Measurements from ENCODE around the gene LILRA6.
A peak's percentile ranks its signal among the peaks of the same experiment; 100 is the strongest.
"Not testable (repeated sequence)": the region's sequence is repeated elsewhere in the genome, so short reads cannot be mapped to it uniquely, and the experiment has no call there.

LILRA6 gene

DNA sequence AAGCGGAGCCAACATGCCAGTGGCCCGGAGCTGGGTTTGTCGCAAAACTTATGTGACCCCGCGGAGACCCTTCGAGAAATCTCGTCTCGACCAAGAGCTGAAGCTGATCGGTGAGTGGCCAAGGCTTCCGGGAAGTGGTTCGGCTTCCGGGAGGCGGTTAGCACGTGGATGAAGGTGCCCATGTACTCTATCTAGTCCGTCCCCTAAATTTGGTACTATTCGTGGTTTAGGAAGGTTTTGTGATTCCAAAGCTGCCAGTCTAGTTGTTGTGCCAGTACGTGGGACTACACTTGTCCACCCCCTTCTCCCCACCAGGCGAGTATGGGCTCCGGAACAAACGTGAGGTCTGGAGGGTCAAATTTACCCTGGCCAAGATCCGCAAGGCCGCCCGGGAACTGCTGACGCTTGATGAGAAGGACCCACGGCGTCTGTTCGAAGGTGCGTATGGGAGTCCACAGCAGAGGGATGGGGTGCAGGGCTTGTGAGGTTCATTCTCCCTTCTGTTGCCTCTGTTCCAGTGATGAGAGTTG lies 41.4 kb downstream of the LILRA6 start:
- peaks cover 59% of the 10 kb centered on the region for H3K36me3 Mint-ChIP-seq (ENCODE audit: low read depth)
- H3K4me3 Mint-ChIP-seq = peak overlapping the region; percentile 93 to 98 (median 97)
- H3K9me3 Mint-ChIP-seq = no peaks in the 10 kb centered on the region
- TF ChIP-seq, protein P1, sequence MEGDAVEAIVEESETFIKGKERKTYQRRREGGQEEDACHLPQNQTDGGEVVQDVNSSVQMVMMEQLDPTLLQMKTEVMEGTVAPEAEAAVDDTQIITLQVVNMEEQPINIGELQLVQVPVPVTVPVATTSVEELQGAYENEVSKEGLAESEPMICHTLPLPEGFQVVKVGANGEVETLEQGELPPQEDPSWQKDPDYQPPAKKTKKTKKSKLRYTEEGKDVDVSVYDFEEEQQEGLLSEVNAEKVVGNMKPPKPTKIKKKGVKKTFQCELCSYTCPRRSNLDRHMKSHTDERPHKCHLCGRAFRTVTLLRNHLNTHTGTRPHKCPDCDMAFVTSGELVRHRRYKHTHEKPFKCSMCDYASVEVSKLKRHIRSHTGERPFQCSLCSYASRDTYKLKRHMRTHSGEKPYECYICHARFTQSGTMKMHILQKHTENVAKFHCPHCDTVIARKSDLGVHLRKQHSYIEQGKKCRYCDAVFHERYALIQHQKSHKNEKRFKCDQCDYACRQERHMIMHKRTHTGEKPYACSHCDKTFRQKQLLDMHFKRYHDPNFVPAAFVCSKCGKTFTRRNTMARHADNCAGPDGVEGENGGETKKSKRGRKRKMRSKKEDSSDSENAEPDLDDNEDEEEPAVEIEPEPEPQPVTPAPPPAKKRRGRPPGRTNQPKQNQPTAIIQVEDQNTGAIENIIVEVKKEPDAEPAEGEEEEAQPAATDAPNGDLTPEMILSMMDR (IDR thresholded peaks at IDR 0.05; ENCODE audit: unreplicated experiment in 3 of 3) = no peak
- no peaks in the 10 kb centered on the region for H3K27me3 Mint-ChIP-seq (ENCODE audit: low read depth)
- H3K4me1 Mint-ChIP-seq = peaks cover 54% of the 10 kb centered on the region
- peak overlapping the region; percentile 95 to 98 (median 98) for H3K27ac Mint-ChIP-seq

GRCh38 chr19:54199401-54199800 lies 43.2 kb downstream of the LILRA6 start:
- H3K4me3 Mint-ChIP-seq = peak overlapping the region; percentile 81 to 91 (median 84)
- H3K4me1 Mint-ChIP-seq = peaks cover 37% of the 10 kb centered on the region
- H3K27me3 Mint-ChIP-seq (ENCODE audit: low read depth) = no peaks in the 10 kb centered on the region
- no peaks in the 10 kb centered on the region for H3K9me3 Mint-ChIP-seq
- TF ChIP-seq, protein P1 (IDR thresholded peaks at IDR 0.05; ENCODE audit: unreplicated experiment in 3 of 3) = no peak
- H3K36me3 Mint-ChIP-seq (ENCODE audit: low read depth) = peaks cover 53% of the 10 kb centered on the region
- H3K27ac Mint-ChIP-seq = peak overlapping the region; percentile 87 to 98 (median 93)

GRCh38 chr19:54197121-54197520 lies 45.5 kb downstream of the LILRA6 start:
- H3K27ac Mint-ChIP-seq = no peak overlapping the region
- peaks cover 21% of the 10 kb centered on the region for H3K4me1 Mint-ChIP-seq
- H3K9me3 Mint-ChIP-seq = no peaks in the 10 kb centered on the region
- peak overlapping the region; percentile 15 to 52 (median 30) for H3K4me3 Mint-ChIP-seq
- TF ChIP-seq, protein P1 (IDR thresholded peaks at IDR 0.05; ENCODE audit: unreplicated experiment in 3 of 3) = no peak
- H3K36me3 Mint-ChIP-seq (ENCODE audit: low read depth) = peaks cover 45% of the 10 kb centered on the region
- H3K27me3 Mint-ChIP-seq (ENCODE audit: low read depth) = no peaks in the 10 kb centered on the region

DNA sequence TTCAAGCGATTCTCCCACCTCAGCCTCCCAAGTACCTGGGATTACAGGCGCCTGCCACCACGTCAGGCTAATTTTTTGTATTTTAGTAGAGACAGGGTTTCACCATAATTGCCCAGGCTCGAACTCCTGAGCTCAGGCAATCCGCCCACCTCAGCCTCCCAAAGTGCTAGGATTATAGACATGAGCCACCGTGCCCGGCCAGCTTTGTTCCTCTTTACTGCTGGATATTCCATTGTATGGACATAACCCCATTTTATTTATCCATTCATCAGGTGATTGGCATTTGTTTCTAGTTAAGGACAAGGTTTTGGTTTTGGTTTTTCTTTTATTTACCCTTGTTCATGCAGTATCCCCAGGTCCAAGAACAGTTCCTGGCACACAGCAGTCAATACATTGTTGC lies 46.1 kb downstream of the LILRA6 start:
- peaks cover 45% of the 10 kb centered on the region for H3K36me3 Mint-ChIP-seq (ENCODE audit: low read depth)
- peaks cover 20% of the 10 kb centered on the region for H3K4me1 Mint-ChIP-seq
- peak overlapping the region in 1 of 3 experiments; percentile 58 for H3K4me3 Mint-ChIP-seq
- H3K9me3 Mint-ChIP-seq = no peaks in the 10 kb centered on the region
- TF ChIP-seq, protein P1 (IDR thresholded peaks at IDR 0.05; ENCODE audit: unreplicated experiment in 3 of 3) = no peak
- H3K27me3 Mint-ChIP-seq (ENCODE audit: low read depth) = no peaks in the 10 kb centered on the region
- no peak overlapping the region for H3K27ac Mint-ChIP-seq

DNA sequence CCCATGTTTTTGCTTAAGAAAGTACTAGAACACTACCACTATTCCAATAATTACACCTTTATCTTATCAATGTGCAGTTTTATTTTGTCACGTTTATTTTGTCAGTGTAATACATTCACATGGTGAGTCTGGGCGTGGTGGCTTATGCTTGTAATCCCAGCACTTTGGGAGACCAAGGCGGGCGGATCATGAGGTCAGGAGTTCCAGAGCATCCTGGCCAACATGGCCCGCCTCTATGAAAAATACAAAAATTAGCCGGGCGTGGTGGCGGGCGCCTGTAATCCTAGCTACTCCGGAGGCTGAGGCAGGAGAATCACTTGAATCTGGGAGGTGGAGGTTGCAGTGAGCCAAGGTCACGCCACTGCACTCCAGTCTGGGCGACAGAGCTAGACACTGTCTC lies 48.1 kb downstream of the LILRA6 start:
- Mint-ChIP-seq H3K36me3 (ENCODE audit: low read depth) (peaks cover 37% of the 10 kb centered on the region), H3K4me1 (peaks cover 18% of the 10 kb centered on the region)
- H3K27me3 Mint-ChIP-seq (ENCODE audit: low read depth); H3K27ac Mint-ChIP-seq; H3K9me3 Mint-ChIP-seq; H3K4me3 Mint-ChIP-seq: not testable (repeated sequence)

GRCh38 chr19:54193011-54193410 lies 49.6 kb downstream of the LILRA6 start:
- Mint-ChIP-seq H3K9me3 (no peaks in the 10 kb centered on the region), H3K4me3 (peak overlapping the region; percentile 73 to 92 (median 91)), H3K27me3 (ENCODE audit: low read depth) (no peaks in the 10 kb centered on the region), H3K36me3 (ENCODE audit: low read depth) (peaks cover 37% of the 10 kb centered on the region), H3K27ac (peak overlapping the region in 1 of 3 experiments; percentile 99), H3K4me1 (peaks cover 18% of the 10 kb centered on the region)
- TF ChIP-seq, protein P1 (IDR thresholded peaks at IDR 0.05; ENCODE audit: unreplicated experiment in 3 of 3) = no peak
